A673 (cell line): ENCODE results near the gene MICAL2.

Source experiments
- EZH2 ChIP-seq: fragments of 200-600 bp; sonication (generic); IDR thresholded peaks from 2 replicates; pipeline ENCODE4 v1.6.1; 2017; ENCODE audit warnings: borderline replicate concordance, low read depth, mild to moderate bottlenecking, mixed read lengths, antibody characterized with exemption, low read length; ENCODE audit not compliant: poor library complexity, severe bottlenecking
- TF ChIP-seq, protein P1 (sequence below): fragments of 300-800, 200-600 bp; sonication (generic); conservative IDR thresholded peaks from 2 replicates; pipeline ENCODE4 v1.5.1; 2017; ENCODE audit warnings: low read depth, mild to moderate bottlenecking, antibody characterized with exemption, low read length, moderate library complexity, mixed read lengths

DNA sequence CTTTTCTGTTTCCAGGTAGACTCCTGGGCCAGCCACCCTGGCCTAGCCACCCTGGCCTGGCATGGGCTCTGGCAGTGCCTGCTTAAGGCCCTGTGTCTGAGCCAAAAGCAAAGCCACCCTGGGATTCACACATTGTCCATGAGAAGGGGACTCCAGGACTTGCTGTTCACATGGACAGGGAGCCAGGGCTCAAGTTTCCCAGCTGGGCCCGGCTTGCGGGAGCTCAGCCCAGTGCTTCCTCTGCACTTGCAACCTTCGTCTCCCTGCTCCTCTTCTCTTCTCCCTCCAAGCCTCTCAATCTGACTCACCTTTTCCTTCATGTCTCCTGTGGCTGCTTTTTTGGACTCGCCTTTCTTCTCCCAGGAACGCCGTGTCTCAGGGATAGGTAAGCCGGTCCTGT, 130.3 kb downstream of the MICAL2 start:
- TF ChIP-seq, protein P1, sequence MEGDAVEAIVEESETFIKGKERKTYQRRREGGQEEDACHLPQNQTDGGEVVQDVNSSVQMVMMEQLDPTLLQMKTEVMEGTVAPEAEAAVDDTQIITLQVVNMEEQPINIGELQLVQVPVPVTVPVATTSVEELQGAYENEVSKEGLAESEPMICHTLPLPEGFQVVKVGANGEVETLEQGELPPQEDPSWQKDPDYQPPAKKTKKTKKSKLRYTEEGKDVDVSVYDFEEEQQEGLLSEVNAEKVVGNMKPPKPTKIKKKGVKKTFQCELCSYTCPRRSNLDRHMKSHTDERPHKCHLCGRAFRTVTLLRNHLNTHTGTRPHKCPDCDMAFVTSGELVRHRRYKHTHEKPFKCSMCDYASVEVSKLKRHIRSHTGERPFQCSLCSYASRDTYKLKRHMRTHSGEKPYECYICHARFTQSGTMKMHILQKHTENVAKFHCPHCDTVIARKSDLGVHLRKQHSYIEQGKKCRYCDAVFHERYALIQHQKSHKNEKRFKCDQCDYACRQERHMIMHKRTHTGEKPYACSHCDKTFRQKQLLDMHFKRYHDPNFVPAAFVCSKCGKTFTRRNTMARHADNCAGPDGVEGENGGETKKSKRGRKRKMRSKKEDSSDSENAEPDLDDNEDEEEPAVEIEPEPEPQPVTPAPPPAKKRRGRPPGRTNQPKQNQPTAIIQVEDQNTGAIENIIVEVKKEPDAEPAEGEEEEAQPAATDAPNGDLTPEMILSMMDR: no peak
- TF ChIP-seq EZH2: no peak
